Glutamatergic neuron (in vitro differentiated cells): ENCODE measurements around the gene KLB. TPM values are rescaled to one million over a fixed set of nuclear protein-coding genes. Genes with fewer than 3 reads are reported as not detected.

ENCODE experiments used
- DNase-seq: peaks from one replicate; pipeline ENCODE4 v3.0.0; 2022
- H3K27ac Mint-ChIP-seq: one replicate; pipeline ENCODE4 v1.8.0; 2020; ENCODE audit warnings: mild to moderate bottlenecking, mixed read lengths, inconsistent platforms; ENCODE audit not compliant: unreplicated experiment
- H3K27me3 Mint-ChIP-seq: one replicate; pipeline ENCODE4 v1.8.0; 2020; ENCODE audit warnings: mild to moderate bottlenecking, moderate library complexity, mixed read lengths, inconsistent platforms; ENCODE audit not compliant: unreplicated experiment
- H3K36me3 Mint-ChIP-seq: one replicate; pipeline ENCODE4 v1.8.0; 2020; ENCODE audit warnings: mild to moderate bottlenecking, mixed read lengths, inconsistent platforms; ENCODE audit not compliant: unreplicated experiment
- H3K4me1 Mint-ChIP-seq: one replicate; pipeline ENCODE4 v1.8.0; 2020; ENCODE audit warnings: mild to moderate bottlenecking, low read depth, mixed read lengths, inconsistent platforms; ENCODE audit not compliant: unreplicated experiment
- H3K4me3 Mint-ChIP-seq: one replicate; pipeline ENCODE4 v1.8.0; 2020; ENCODE audit warnings: mild to moderate bottlenecking, mixed read lengths, inconsistent platforms; ENCODE audit not compliant: unreplicated experiment
- H3K9me3 Mint-ChIP-seq: one replicate; pipeline ENCODE4 v1.8.0; 2020; ENCODE audit warnings: mild to moderate bottlenecking, moderate library complexity, mixed read lengths, inconsistent platforms; ENCODE audit not compliant: unreplicated experiment
- total RNA-seq: library from RNA; stranded (reverse); fragmentation: NEBNext Ultra II Directional; extraction: Animal tissue kit (Norgen Biotek cat#: 25700); gene quantifications from one replicate; pipeline ENCODE4 v1.2.1, GENCODE V29; 2021; ENCODE audit not compliant: unreplicated experiment
- TF ChIP-seq, protein P1 (sequence below): fragments of 200-600 bp; sonication (generic); IDR thresholded peaks from one replicate; pipeline ENCODE4 v1.5.0; 2021; ENCODE audit not compliant: partially characterized antibody, unreplicated experiment

KLB gene
- total RNA-seq, 1 donor from 2014 or later, result not detected

DNA sequence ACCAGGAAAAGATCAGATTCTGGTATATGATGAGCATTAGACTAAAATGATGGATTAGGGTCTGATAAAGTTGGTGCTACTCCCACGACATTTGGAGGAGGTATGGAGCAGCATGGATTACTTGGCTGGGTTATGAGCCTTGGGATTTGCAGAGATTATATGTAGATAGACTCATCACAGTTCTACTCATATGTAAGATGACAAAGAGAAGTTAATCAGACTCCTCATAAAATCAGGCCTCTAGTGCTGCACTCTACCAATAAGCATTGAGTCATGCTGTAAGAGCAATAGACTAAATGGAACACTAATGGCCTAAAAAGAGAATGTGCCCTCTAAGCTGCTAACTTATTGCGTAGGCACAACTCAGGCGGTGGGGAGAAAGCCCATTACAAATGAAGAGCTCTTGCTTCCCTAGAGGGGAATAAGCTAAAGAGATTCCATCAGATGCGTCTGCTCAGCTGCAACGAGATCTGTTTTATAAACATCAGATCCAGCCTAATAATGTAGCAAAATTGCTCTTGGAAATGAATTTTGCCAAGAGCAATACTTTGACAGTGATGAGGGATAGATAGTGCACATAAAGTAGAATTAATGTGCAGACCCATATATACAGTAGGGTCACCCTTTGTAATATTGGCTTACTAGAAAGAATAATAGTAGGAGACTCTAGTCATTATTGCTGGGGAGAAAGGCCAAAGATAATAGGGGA lies 69.6 kb downstream of the KLB start:
- Mint-ChIP-seq H3K4me3 (no peak overlapping the region), H3K27me3 (no peaks in the 10 kb centered on the region), H3K9me3 (no peaks in the 10 kb centered on the region), H3K36me3 (no peaks in the 10 kb centered on the region), H3K27ac (no peak overlapping the region), H3K4me1 (no peaks in the 10 kb centered on the region)
- TF ChIP-seq, protein P1, sequence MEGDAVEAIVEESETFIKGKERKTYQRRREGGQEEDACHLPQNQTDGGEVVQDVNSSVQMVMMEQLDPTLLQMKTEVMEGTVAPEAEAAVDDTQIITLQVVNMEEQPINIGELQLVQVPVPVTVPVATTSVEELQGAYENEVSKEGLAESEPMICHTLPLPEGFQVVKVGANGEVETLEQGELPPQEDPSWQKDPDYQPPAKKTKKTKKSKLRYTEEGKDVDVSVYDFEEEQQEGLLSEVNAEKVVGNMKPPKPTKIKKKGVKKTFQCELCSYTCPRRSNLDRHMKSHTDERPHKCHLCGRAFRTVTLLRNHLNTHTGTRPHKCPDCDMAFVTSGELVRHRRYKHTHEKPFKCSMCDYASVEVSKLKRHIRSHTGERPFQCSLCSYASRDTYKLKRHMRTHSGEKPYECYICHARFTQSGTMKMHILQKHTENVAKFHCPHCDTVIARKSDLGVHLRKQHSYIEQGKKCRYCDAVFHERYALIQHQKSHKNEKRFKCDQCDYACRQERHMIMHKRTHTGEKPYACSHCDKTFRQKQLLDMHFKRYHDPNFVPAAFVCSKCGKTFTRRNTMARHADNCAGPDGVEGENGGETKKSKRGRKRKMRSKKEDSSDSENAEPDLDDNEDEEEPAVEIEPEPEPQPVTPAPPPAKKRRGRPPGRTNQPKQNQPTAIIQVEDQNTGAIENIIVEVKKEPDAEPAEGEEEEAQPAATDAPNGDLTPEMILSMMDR, result no peak
- no peak for DNase-seq

DNA sequence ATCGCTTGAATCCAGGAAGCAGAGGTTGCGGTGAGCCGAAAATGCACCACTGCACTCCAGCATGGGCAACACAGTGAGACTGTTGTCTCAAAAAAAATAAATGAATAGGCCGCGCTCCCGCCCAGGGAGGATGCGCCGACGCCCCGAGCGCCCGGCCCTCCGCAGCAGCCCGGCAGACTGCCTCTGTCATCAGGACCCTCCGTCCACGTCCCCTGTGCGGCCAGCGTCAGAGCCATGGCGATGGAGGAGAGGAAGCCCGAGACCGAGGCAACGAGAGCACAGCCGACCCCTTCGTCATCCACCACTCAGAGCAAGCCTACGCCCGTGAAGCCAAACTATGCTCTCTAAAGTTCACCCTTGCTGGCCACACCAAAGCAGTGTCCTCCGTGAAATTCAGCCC lies 73.5 kb downstream of the KLB start:
- Mint-ChIP-seq H3K9me3 (no peaks in the 10 kb centered on the region), H3K27me3 (no peaks in the 10 kb centered on the region), H3K4me3 (no peak overlapping the region), H3K27ac (no peak overlapping the region), H3K36me3 (no peaks in the 10 kb centered on the region), H3K4me1 (no peaks in the 10 kb centered on the region)
- TF ChIP-seq, protein P1, result no peak
- DNase-seq, result no peak

- Mint-ChIP-seq H3K27me3 (no peaks in the 10 kb centered on the region), H3K27ac (no peak overlapping the region), H3K4me1 (peaks cover 3% of the 10 kb centered on the region), H3K9me3 (no peaks in the 10 kb centered on the region), H3K36me3 (no peaks in the 10 kb centered on the region), H3K4me3 (no peak overlapping the region)
- DNase-seq, result no peak
- TF ChIP-seq, protein P1, result no peak
These were observed 74.4 kb downstream of the KLB start for GRCh38 chr4:39480902-39481695.

DNA sequence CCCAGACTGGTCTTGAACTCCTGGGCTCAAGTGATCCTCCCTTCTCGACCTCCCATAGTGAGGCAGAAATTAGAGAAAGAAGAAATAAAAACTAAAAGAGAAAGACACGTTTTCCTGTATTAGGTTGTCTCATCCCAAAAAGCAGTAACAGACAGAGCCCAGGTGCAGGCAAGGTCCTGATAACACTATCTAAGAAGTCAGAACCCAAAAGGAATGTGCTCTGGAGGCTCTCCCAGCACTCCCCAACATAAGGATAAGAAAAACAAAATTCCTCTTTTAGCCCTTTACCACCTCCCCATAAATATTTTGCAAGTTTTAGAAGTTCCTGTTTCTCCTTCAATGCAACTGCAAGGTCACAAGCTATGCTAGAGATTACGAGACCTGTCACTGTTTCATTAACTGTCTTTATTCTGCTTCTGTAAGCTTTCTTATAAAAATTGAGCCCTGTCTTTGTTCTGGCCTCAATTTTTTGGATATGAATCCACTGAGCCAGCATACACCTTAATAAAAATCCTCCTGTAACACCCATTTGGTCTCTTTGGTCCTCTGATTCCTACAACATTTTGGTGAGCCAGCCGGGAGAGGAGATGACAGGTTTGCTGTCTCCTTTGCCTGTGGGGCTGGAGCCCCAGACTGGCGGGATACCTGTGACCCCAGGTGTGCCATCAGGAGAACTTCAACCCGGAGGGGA lies 78.0 kb downstream of the KLB start:
- no peak for DNase-seq
- H3K27me3 Mint-ChIP-seq, result no peaks in the 10 kb centered on the region
- no peak overlapping the region for H3K27ac Mint-ChIP-seq
- no peak overlapping the region for H3K4me3 Mint-ChIP-seq
- no peaks in the 10 kb centered on the region for H3K9me3 Mint-ChIP-seq
- no peaks in the 10 kb centered on the region for H3K36me3 Mint-ChIP-seq
- H3K4me1 Mint-ChIP-seq, result peaks cover 6% of the 10 kb centered on the region
- TF ChIP-seq, protein P1, result no peak
